Measurements from ENCODE around the gene HSPG2.

DNA sequence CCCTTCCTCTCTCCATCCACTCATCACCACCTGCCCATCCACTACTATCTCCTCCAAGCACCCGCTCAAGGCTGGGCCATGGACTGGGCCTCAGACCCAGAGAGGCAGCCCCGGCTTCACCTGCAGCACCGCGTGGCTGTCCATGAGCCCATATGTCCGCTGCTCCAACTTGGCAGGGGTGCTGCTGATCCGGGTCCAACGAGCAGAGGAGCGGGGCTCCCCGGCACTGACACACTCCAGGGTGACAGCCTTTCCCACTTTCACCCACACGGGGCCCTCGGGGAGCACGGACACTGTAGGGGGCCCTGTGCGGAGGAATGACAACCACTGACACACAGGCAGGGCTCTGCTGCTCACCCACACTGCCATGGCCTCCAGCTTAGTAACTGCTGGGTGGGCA lies 96.1 kb downstream of the HSPG2 start:
- TF ChIP-seq, protein P1, sequence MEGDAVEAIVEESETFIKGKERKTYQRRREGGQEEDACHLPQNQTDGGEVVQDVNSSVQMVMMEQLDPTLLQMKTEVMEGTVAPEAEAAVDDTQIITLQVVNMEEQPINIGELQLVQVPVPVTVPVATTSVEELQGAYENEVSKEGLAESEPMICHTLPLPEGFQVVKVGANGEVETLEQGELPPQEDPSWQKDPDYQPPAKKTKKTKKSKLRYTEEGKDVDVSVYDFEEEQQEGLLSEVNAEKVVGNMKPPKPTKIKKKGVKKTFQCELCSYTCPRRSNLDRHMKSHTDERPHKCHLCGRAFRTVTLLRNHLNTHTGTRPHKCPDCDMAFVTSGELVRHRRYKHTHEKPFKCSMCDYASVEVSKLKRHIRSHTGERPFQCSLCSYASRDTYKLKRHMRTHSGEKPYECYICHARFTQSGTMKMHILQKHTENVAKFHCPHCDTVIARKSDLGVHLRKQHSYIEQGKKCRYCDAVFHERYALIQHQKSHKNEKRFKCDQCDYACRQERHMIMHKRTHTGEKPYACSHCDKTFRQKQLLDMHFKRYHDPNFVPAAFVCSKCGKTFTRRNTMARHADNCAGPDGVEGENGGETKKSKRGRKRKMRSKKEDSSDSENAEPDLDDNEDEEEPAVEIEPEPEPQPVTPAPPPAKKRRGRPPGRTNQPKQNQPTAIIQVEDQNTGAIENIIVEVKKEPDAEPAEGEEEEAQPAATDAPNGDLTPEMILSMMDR (IDR thresholded peaks at IDR 0.05), result no peak
- TF ChIP-seq POLR2A (IDR thresholded peaks at IDR 0.05), result no peak

All from gastroesophageal sphincter (tissue), 3 donors.